GM23338 (cell line): ENCODE results near the gene UBE2V1. TPM values are rescaled to one million over a fixed set of nuclear protein-coding genes. Genes with fewer than 3 reads are reported as not detected.

Experiments
- ATAC-seq: fragments of 200-7000 bp; cut with Tn5 transposase; 3 replicates; pipeline ENCODE4 v1.9.1; 2020
- DNase-seq: peaks from one replicate; pipeline ENCODE4 v3.0.0-alpha.2; 2015; ENCODE audit warnings: low spot score
- H2AFZ ChIP-seq: fragments of 200-600 bp; sonication (generic); 2 replicates; pipeline ENCODE4 v1.8.0; 2016; ENCODE audit warnings: antibody characterized with exemption, mild to moderate bottlenecking, moderate library complexity
- H3F3A ChIP-seq: fragments of 200-600 bp; sonication (generic); replicated peaks from 2 replicates; pipeline ENCODE4 v1.8.0; 2017; ENCODE audit warnings: antibody characterized with exemption, mixed run types, low read depth
- H3K27ac ChIP-seq: fragments of 200-600 bp; sonication (generic); 2 replicates; pipeline ENCODE4 v1.6.1; 2016; ENCODE audit warnings: low read depth
- H3K27me3 ChIP-seq: fragments of 200-600 bp; sonication (generic); 2 replicates; pipeline ENCODE4 v1.8.0; 2016; ENCODE audit warnings: mild to moderate bottlenecking, mixed run types, moderate library complexity; ENCODE audit not compliant: insufficient read depth
- H3K36me3 ChIP-seq: fragments of 200-600 bp; sonication (generic); 2 replicates; pipeline ENCODE4 v1.8.0; 2016; ENCODE audit warnings: mild to moderate bottlenecking; ENCODE audit not compliant: insufficient read depth
- H3K4me1 ChIP-seq: fragments of 200-600 bp; sonication (generic); 2 replicates; pipeline ENCODE4 v1.8.0; 2016; ENCODE audit warnings: mild to moderate bottlenecking, moderate library complexity; ENCODE audit not compliant: insufficient read depth
- H3K4me2 ChIP-seq: fragments of 200-600 bp; sonication (generic); 2 replicates; pipeline ENCODE4 v1.7.1; 2017; ENCODE audit warnings: mixed run types
- H3K4me3 ChIP-seq: fragments of 200-600 bp; sonication (generic); 2 replicates; pipeline ENCODE4 v1.6.1; 2016; ENCODE audit warnings: mixed run types
- H3K79me2 ChIP-seq: fragments of 200-600 bp; sonication (generic); replicated peaks from 2 replicates; pipeline ENCODE4 v1.8.0; 2017; ENCODE audit warnings: mild to moderate bottlenecking; ENCODE audit not compliant: insufficient read depth
- H3K9me2 ChIP-seq: fragments of 200-600 bp; sonication (generic); 2 replicates; pipeline ENCODE4 v1.8.0; 2017; ENCODE audit not compliant: insufficient read depth
- H4K20me1 ChIP-seq: fragments of 200-600 bp; sonication (generic); replicated peaks from 2 replicates; pipeline ENCODE4 v1.8.0; 2017; ENCODE audit warnings: mild to moderate bottlenecking; ENCODE audit not compliant: insufficient read depth
- H3K27ac Mint-ChIP-seq: 2 replicates; pipeline ENCODE4 v1.8.0; 2020; ENCODE audit warnings: inconsistent platforms, mild to moderate bottlenecking, moderate library complexity, mixed read lengths
- H3K27me3 Mint-ChIP-seq: 3 replicates; pipeline ENCODE4 v1.8.0; 2022; ENCODE audit warnings: low read depth, mild to moderate bottlenecking, moderate library complexity, mixed read lengths, inconsistent platforms; ENCODE audit not compliant: insufficient read depth, poor library complexity
- H3K36me3 Mint-ChIP-seq: 3 replicates; pipeline ENCODE4 v1.8.0; 2021; ENCODE audit warnings: low read depth, mild to moderate bottlenecking, inconsistent platforms, moderate library complexity, mixed read lengths
- H3K4me1 Mint-ChIP-seq: 3 replicates; pipeline ENCODE4 v1.8.0; 2020; ENCODE audit warnings: mild to moderate bottlenecking, inconsistent platforms, mixed read lengths
- H3K4me3 Mint-ChIP-seq: 3 replicates; pipeline ENCODE4 v1.8.0; 2021; ENCODE audit warnings: moderate library complexity, mild to moderate bottlenecking, inconsistent platforms, mixed read lengths
- H3K9me3 Mint-ChIP-seq: 3 replicates; pipeline ENCODE4 v1.8.0; 2020; ENCODE audit warnings: moderate library complexity, mild to moderate bottlenecking, inconsistent platforms, mixed read lengths
- POLR2AphosphoS5 ChIP-seq: IDR thresholded peaks from 2 replicates; pipeline ENCODE4 v1.6.1; 2016; ENCODE audit warnings: antibody characterized with exemption, low read depth
- ZNF331 ChIP-seq: fragments of 250-450 bp; sonication (Bioruptor Pico); IDR thresholded peaks from 2 replicates; pipeline ENCODE4 v1.5.0; 2020; ENCODE audit warnings: low read depth, mild to moderate bottlenecking, moderate library complexity
- polyA plus RNA-seq: library from polyadenylated mRNA; unstranded; fragments of >200 nt; fragmentation: Nextera tagmentation; extraction: Ambion mirVana; gene quantifications from 2 replicates; pipeline ENCODE4 v1.2.1, GENCODE V29; 2016
- total RNA-seq: library from RNA; depleted of rRNA; stranded (reverse); fragments of >200 nt; shearing (Covaris generic); gene quantifications from 2 replicates; pipeline ENCODE4 v1.2.3, GENCODE V29; 2014
- TF ChIP-seq, protein P1 (sequence below): IDR thresholded peaks from one replicate; pipeline ENCODE4 v1.6.1; 2018; ENCODE audit warnings: antibody characterized with exemption; ENCODE audit not compliant: unreplicated experiment
- TF ChIP-seq, protein P2 (sequence below), 2 experiments: fragments of 200-600 bp in 1 of 2; sonication (generic) in 1 of 2; conservative IDR thresholded peaks; 2 replicates each; pipeline versions ENCODE4 v1.5.1 to v1.6.1; 2016 to 2017; ENCODE audit warnings: antibody characterized with exemption in 2 of 2, low read depth in 2 of 2, mild to moderate bottlenecking in 2 of 2, moderate library complexity in 1 of 2

The UBE2V1 gene
- total and polyA plus RNA-seq, 2 experiments from 2014 or later: 105 to 302 TPM

DNA sequence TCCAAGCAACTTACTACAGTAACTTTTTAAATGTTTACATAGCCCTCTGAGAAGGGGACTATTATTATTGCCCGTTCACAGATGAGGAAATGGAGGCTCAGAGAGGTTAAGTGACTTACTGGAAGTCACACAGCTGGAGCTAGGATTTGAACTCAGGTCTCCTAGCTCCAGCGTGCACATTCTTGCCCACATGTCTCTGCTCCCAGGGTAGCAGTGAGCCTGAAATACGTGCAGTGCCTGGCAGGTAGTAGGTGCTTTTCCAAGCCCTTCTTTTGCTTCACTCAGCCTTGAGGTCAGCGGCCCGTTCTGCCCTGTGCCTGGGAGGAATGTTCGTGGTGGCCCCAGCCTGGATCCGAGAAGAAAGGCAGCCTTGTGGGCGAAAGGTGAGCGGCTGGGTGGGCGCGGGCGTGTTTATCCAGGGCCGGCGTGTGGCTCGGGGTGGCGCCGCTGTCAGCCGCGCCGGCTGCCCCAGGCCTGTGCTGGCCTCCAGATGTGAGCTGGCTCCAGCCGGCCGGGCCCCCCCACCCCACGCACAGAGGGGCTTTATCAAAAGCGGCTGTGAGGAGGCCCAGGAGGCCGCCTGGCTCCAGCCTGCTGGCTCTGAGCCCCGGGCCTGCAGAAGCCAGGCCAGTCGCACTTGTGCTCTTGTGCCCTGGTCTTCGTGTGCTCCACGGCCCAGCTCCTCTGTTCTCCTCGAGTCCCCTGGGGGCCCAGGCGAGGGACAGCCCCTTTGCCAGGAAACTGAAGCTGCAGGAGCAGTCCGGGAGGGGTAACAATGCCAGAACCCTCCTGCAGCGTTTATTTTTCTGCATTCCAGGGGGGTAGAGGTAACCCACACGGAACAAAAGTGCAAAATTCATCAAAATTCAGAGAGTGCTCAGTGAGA lies 58.1 kb downstream of the UBE2V1 start:
- no peak overlapping the region for H3K4me3 Mint-ChIP-seq
- Histone ChIP-seq H3K4me3 (no peak overlapping the region), H3K9me2 (no peaks in the 10 kb centered on the region), H3K4me2 (no peak overlapping the region), H3K36me3 (no peaks in the 10 kb centered on the region), H3F3A (peaks cover 6% of the 10 kb centered on the region), H3K4me1 (peaks cover 5% of the 10 kb centered on the region; the same call in 1 of the 2 replicates), H3K27me3 (no peaks in the 10 kb centered on the region), H2AFZ (peak overlapping the region; percentile 96), H4K20me1 (no peaks in the 10 kb centered on the region), H3K27ac (no peak overlapping the region), H3K79me2 (no peaks in the 10 kb centered on the region)
- no peak overlapping the region for H3K27ac Mint-ChIP-seq
- peaks cover 10% of the 10 kb centered on the region for H3K27me3 Mint-ChIP-seq
- TF ChIP-seq ZNF331 (CRISPR knock-in tag): no peak
- no peak for TF ChIP-seq POLR2AphosphoS5
- no peak for DNase-seq
- peak; percentile 65 for ATAC-seq
- H3K36me3 Mint-ChIP-seq: no peaks in the 10 kb centered on the region
- H3K4me1 Mint-ChIP-seq: peaks cover 8% of the 10 kb centered on the region
- no peaks in the 10 kb centered on the region for H3K9me3 Mint-ChIP-seq

DNA sequence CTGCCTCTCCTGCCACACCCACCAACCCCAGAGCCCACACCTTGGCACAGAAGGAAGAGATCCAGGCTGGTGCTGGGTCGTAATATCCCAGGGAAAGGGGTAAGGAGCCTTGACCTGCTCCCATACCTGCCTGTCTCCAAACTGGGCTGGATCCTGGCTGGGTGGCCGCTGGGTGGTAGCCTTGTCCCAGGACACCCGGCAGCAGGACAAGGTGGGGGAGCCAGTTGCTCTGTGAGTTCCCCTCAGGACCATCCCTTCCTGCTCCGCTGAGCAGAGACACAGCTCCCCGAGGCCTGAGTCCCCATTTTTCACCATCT lies 58.8 kb downstream of the UBE2V1 start:
- Mint-ChIP-seq H3K36me3 (no peaks in the 10 kb centered on the region), H3K27me3 (peaks cover 12% of the 10 kb centered on the region), H3K4me1 (peaks cover 8% of the 10 kb centered on the region), H3K4me3 (no peak overlapping the region), H3K9me3 (no peaks in the 10 kb centered on the region), H3K27ac (no peak overlapping the region)
- ATAC-seq (peak; percentile 32), DNase-seq (no peak)
- Histone ChIP-seq H3K27ac (no peak overlapping the region), H3K4me1 (peaks cover 5% of the 10 kb centered on the region; the same call in 1 of the 2 replicates), H3K4me2 (no peak overlapping the region), H2AFZ (peak overlapping the region; percentile 96; the same call in 1 of the 2 replicates), H3K36me3 (no peaks in the 10 kb centered on the region), H3F3A (peaks cover 6% of the 10 kb centered on the region), H3K27me3 (no peaks in the 10 kb centered on the region), H3K9me2 (no peaks in the 10 kb centered on the region), H3K4me3 (no peak overlapping the region), H3K79me2 (no peaks in the 10 kb centered on the region), H4K20me1 (no peaks in the 10 kb centered on the region)
- TF ChIP-seq, protein P1, sequence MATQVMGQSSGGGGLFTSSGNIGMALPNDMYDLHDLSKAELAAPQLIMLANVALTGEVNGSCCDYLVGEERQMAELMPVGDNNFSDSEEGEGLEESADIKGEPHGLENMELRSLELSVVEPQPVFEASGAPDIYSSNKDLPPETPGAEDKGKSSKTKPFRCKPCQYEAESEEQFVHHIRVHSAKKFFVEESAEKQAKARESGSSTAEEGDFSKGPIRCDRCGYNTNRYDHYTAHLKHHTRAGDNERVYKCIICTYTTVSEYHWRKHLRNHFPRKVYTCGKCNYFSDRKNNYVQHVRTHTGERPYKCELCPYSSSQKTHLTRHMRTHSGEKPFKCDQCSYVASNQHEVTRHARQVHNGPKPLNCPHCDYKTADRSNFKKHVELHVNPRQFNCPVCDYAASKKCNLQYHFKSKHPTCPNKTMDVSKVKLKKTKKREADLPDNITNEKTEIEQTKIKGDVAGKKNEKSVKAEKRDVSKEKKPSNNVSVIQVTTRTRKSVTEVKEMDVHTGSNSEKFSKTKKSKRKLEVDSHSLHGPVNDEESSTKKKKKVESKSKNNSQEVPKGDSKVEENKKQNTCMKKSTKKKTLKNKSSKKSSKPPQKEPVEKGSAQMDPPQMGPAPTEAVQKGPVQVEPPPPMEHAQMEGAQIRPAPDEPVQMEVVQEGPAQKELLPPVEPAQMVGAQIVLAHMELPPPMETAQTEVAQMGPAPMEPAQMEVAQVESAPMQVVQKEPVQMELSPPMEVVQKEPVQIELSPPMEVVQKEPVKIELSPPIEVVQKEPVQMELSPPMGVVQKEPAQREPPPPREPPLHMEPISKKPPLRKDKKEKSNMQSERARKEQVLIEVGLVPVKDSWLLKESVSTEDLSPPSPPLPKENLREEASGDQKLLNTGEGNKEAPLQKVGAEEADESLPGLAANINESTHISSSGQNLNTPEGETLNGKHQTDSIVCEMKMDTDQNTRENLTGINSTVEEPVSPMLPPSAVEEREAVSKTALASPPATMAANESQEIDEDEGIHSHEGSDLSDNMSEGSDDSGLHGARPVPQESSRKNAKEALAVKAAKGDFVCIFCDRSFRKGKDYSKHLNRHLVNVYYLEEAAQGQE: no peak
- TF ChIP-seq, protein P2, sequence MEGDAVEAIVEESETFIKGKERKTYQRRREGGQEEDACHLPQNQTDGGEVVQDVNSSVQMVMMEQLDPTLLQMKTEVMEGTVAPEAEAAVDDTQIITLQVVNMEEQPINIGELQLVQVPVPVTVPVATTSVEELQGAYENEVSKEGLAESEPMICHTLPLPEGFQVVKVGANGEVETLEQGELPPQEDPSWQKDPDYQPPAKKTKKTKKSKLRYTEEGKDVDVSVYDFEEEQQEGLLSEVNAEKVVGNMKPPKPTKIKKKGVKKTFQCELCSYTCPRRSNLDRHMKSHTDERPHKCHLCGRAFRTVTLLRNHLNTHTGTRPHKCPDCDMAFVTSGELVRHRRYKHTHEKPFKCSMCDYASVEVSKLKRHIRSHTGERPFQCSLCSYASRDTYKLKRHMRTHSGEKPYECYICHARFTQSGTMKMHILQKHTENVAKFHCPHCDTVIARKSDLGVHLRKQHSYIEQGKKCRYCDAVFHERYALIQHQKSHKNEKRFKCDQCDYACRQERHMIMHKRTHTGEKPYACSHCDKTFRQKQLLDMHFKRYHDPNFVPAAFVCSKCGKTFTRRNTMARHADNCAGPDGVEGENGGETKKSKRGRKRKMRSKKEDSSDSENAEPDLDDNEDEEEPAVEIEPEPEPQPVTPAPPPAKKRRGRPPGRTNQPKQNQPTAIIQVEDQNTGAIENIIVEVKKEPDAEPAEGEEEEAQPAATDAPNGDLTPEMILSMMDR (conservative IDR thresholded peaks at IDR 0.05; ENCODE audit: low read depth in 2 of 2): peak in 1 of 2 experiments; percentile 25; a peak in 2 of 4 replicates
